ENCODE measurements around the gene FAM98B.

The FAM98B gene

GRCh38 chr15:38504680-38505467, 50.9 kb downstream of the FAM98B start:
- no peak overlapping the region for H2AFZ ChIP-seq (ENCODE audit: low read length)
- no peak overlapping the region for H3K4me3 ChIP-seq (ENCODE audit: low read length, poor library complexity, severe bottlenecking)
- no peaks in the 10 kb centered on the region for H3K79me2 ChIP-seq (ENCODE audit: insufficient read depth, low read length)
- no peak overlapping the region for H3K4me2 ChIP-seq (ENCODE audit: low read depth, low read length, poor library complexity, severe bottlenecking)
- H3K36me3 ChIP-seq (ENCODE audit: insufficient read depth, low read length): peaks cover 82% of the 10 kb centered on the region; the same call in 1 of the 2 replicates
- H3K9me2 ChIP-seq (replicated peaks; ENCODE audit: low read depth, low read length): no peaks in the 10 kb centered on the region
- TF ChIP-seq CTCF (conservative IDR thresholded peaks at IDR 0.05; ENCODE audit: low read length) (no peak), EZH2phosphoT487 (IDR thresholded peaks at IDR 0.05; ENCODE audit: borderline replicate concordance) (no peak)
- H3F3A ChIP-seq (ENCODE audit: low read depth): no peaks in the 10 kb centered on the region
- H4K20me1 ChIP-seq (ENCODE audit: insufficient read depth, low read length, poor library complexity, severe bottlenecking): no peaks in the 10 kb centered on the region
- H3K27me3 ChIP-seq (ENCODE audit: insufficient read depth, low read length, poor library complexity, severe bottlenecking): no peaks in the 10 kb centered on the region
- no peak overlapping the region for H3K9ac ChIP-seq (ENCODE audit: low read depth, low read length, poor library complexity, severe bottlenecking)
- H3K4me1 ChIP-seq (ENCODE audit: insufficient read depth, low read length, poor library complexity, severe bottlenecking): no peaks in the 10 kb centered on the region
- H3K9me3 ChIP-seq (ENCODE audit: insufficient read depth, low read depth, low read length): no peaks in the 10 kb centered on the region

- no peak overlapping the region for H3K4me2 ChIP-seq (ENCODE audit: low read depth, low read length, poor library complexity, severe bottlenecking)
- H2AFZ ChIP-seq (ENCODE audit: low read length): no peak overlapping the region
- H3K9me2 ChIP-seq (replicated peaks; ENCODE audit: low read depth, low read length): no peaks in the 10 kb centered on the region
- H4K20me1 ChIP-seq (ENCODE audit: insufficient read depth, low read length, poor library complexity, severe bottlenecking): no peaks in the 10 kb centered on the region
- no peaks in the 10 kb centered on the region for H3K9me3 ChIP-seq (ENCODE audit: insufficient read depth, low read depth, low read length)
- H3K79me2 ChIP-seq (ENCODE audit: insufficient read depth, low read length): no peaks in the 10 kb centered on the region
- no peaks in the 10 kb centered on the region for H3K4me1 ChIP-seq (ENCODE audit: insufficient read depth, low read length, poor library complexity, severe bottlenecking)
- H3K36me3 ChIP-seq (ENCODE audit: insufficient read depth, low read length): peaks cover 86% of the 10 kb centered on the region; the same call in 1 of the 2 replicates
- H3K27me3 ChIP-seq (ENCODE audit: insufficient read depth, low read length, poor library complexity, severe bottlenecking): no peaks in the 10 kb centered on the region
- no peaks in the 10 kb centered on the region for H3F3A ChIP-seq (ENCODE audit: low read depth)
- no peak for TF ChIP-seq EZH2phosphoT487 (IDR thresholded peaks at IDR 0.05; ENCODE audit: borderline replicate concordance)
- TF ChIP-seq CTCF (conservative IDR thresholded peaks at IDR 0.05; ENCODE audit: low read length): no peak
- H3K9ac ChIP-seq (ENCODE audit: low read depth, low read length, poor library complexity, severe bottlenecking): no peak overlapping the region
- H3K4me3 ChIP-seq (ENCODE audit: low read length, poor library complexity, severe bottlenecking): no peak overlapping the region
These were observed 53.1 kb downstream of the FAM98B start for GRCh38 chr15:38506997-38507396.

- Histone ChIP-seq H3K27me3 (ENCODE audit: insufficient read depth, low read length, poor library complexity, severe bottlenecking) (no peaks in the 10 kb centered on the region), H4K20me1 (ENCODE audit: insufficient read depth, low read length, poor library complexity, severe bottlenecking) (no peaks in the 10 kb centered on the region), H3K79me2 (ENCODE audit: insufficient read depth, low read length) (no peaks in the 10 kb centered on the region), H3K4me3 (ENCODE audit: low read length, poor library complexity, severe bottlenecking) (no peak overlapping the region), H3F3A (ENCODE audit: low read depth) (no peaks in the 10 kb centered on the region), H3K9ac (ENCODE audit: low read depth, low read length, poor library complexity, severe bottlenecking) (no peak overlapping the region), H3K9me3 (ENCODE audit: insufficient read depth, low read depth, low read length) (no peaks in the 10 kb centered on the region), H3K4me2 (ENCODE audit: low read depth, low read length, poor library complexity, severe bottlenecking) (no peak overlapping the region), H3K36me3 (ENCODE audit: insufficient read depth, low read length) (peaks cover 86% of the 10 kb centered on the region; the same call in 1 of the 2 replicates), H3K4me1 (ENCODE audit: insufficient read depth, low read length, poor library complexity, severe bottlenecking) (no peaks in the 10 kb centered on the region), H3K9me2 (replicated peaks; ENCODE audit: low read depth, low read length) (no peaks in the 10 kb centered on the region), H2AFZ (ENCODE audit: low read length) (no peak overlapping the region)
- TF ChIP-seq EZH2phosphoT487 (IDR thresholded peaks at IDR 0.05; ENCODE audit: borderline replicate concordance) (no peak), CTCF (conservative IDR thresholded peaks at IDR 0.05; ENCODE audit: low read length) (no peak)
These were observed 53.6 kb downstream of the FAM98B start for GRCh38 chr15:38507570-38507969.

All from Loucy (cell line).